Natural killer cell (primary cell): ENCODE measurements around the gene SPSB2. TPM values are rescaled to one million over a fixed set of nuclear protein-coding genes. Genes with fewer than 3 reads are reported as not detected.

Source experiments
- ATAC-seq, 3 donors: fragments of 150-1000 bp in 2 of 3; fragments of 200-7000 bp in 1 of 3; cut with Tn5 transposase; 1 replicate in 1 of 3; 2 replicates in 2 of 3; pipeline ENCODE4 v1.10.0; 2021; ENCODE audit warnings: mild to moderate bottlenecking in 2 of 3, moderate library complexity in 2 of 3
- DNase-seq, 2 donors: peaks; one replicate each; pipeline versions ENCODE4 v3.0.0 to v3.0.0-alpha.2; 2013 to 2021; ENCODE audit warnings: mixed read lengths in 1 of 2
- H3K27ac ChIP-seq: one replicate; pipeline ENCODE4 v1.5.1; 2013; ENCODE audit warnings: mild to moderate bottlenecking, low read length
- H3K27me3 ChIP-seq: one replicate; pipeline ENCODE4 v1.6.1; 2013; ENCODE audit warnings: low read length; ENCODE audit not compliant: control insufficient read depth, insufficient read depth
- H3K36me3 ChIP-seq: one replicate; pipeline ENCODE4 v1.6.1; 2013; ENCODE audit warnings: low read length; ENCODE audit not compliant: control insufficient read depth, insufficient read depth
- H3K4me1 ChIP-seq: one replicate; pipeline ENCODE4 v1.6.1; 2013; ENCODE audit warnings: low read length; ENCODE audit not compliant: control insufficient read depth, insufficient read depth
- H3K4me3 ChIP-seq: one replicate; pipeline ENCODE4 v1.5.1; 2013; ENCODE audit warnings: low read length
- H3K9me3 ChIP-seq: one replicate; pipeline ENCODE4 v1.6.1; 2013; ENCODE audit warnings: low read length; ENCODE audit not compliant: control insufficient read depth, insufficient read depth
- H3K27ac Mint-ChIP-seq, 2 donors: one replicate each; pipeline ENCODE4 v1.8.0; 2022; ENCODE audit warnings: mild to moderate bottlenecking in 2 of 2, mixed read lengths in 2 of 2, moderate library complexity in 1 of 2
- H3K27me3 Mint-ChIP-seq, 2 donors: one replicate each; pipeline ENCODE4 v1.8.0; 2022; ENCODE audit warnings: low read depth in 2 of 2, mixed read lengths in 2 of 2
- H3K36me3 Mint-ChIP-seq: one replicate; pipeline ENCODE4 v1.8.0; 2022; ENCODE audit warnings: mixed read lengths
- H3K4me1 Mint-ChIP-seq, 2 donors: one replicate each; pipeline ENCODE4 v1.8.0; 2022; ENCODE audit warnings: mixed read lengths in 2 of 2
- H3K4me3 Mint-ChIP-seq: one replicate; pipeline ENCODE4 v1.8.0; 2022; ENCODE audit warnings: mild to moderate bottlenecking, moderate library complexity, mixed read lengths
- H3K9me3 Mint-ChIP-seq, 2 donors: one replicate each; pipeline ENCODE4 v1.8.0; 2022; ENCODE audit warnings: mixed read lengths in 2 of 2
- CTCF ChIP-seq: fragments of 200-600 bp; IDR thresholded peaks from one replicate; pipeline ENCODE4 v1.8.0; 2022; ENCODE audit warnings: antibody characterized with exemption
- WGBS: methylation state at CpG from one replicate; pipeline ENCODE4 v1.1.7; 2013; ENCODE audit warnings: missing lambda C conversion rate; ENCODE audit not compliant: insufficient coverage; 5-methylcytosine and 5-hydroxymethylcytosine counted together
- intact Hi-C: fragments of 100-400 bp; cut with micrococcal nuclease; formaldehyde crosslinking; loops from one replicate; pipeline ENCODE4 v1.14.2; 2022
- total RNA-seq, 4 donors: library from RNA; stranded (reverse); fragments of 120-200 nt in 1 of 4; gene quantifications; one replicate each; pipeline versions ENCODE4 v1.2.3 to v1.2.4, GENCODE V29; 2013 to 2022

SPSB2 gene
- total RNA-seq, 3 donors from 2014 or later (not counting 1 experiment from before 2014, with no cell fraction given), result 8.1 to 19.1 (median 8.4) TPM

DNA sequence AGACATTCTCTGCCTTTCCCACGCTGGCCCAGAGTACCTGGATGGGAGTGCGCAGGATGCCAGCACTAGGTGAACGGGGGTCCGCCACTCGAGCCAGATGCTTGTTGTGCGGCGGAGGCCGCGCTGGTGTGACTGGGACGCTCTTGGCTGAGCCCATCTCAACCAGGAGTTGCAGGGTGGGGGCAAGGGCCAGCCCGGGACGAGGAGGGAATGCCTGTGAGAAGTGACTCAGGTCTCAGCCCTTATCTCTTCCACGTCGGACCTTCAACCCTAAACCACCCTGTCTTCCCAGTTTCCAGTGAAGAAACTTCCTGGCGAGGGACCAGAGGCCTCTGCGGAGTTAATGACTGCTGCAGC is 22.3 kb downstream of the SPSB2 start:
- Histone ChIP-seq H3K27me3 (no peaks in the 10 kb centered on the region), H3K27ac (no peak overlapping the region), H3K4me1 (peaks cover 22% of the 10 kb centered on the region), H3K4me3 (peak overlapping the region; percentile 76), H3K36me3 (peaks cover 3% of the 10 kb centered on the region), H3K9me3 (no peaks in the 10 kb centered on the region)
- Mint-ChIP-seq H3K36me3 (no peaks in the 10 kb centered on the region), H3K4me1 (peaks cover 8 to 43% of the 10 kb centered on the region in 2 donors), H3K27ac (peak overlapping the region; percentile 95 to 99), H3K9me3 (no peaks in the 10 kb centered on the region), H3K27me3 (no peaks in the 10 kb centered on the region), H3K4me3 (no peak overlapping the region)
- DNase-seq (no peak), ATAC-seq (no peak)
- intact Hi-C loops, result no loop called here
- no peak for TF ChIP-seq CTCF
- 69% methylated on average over 16 of the region's 16 CpGs for WGBS

DNA sequence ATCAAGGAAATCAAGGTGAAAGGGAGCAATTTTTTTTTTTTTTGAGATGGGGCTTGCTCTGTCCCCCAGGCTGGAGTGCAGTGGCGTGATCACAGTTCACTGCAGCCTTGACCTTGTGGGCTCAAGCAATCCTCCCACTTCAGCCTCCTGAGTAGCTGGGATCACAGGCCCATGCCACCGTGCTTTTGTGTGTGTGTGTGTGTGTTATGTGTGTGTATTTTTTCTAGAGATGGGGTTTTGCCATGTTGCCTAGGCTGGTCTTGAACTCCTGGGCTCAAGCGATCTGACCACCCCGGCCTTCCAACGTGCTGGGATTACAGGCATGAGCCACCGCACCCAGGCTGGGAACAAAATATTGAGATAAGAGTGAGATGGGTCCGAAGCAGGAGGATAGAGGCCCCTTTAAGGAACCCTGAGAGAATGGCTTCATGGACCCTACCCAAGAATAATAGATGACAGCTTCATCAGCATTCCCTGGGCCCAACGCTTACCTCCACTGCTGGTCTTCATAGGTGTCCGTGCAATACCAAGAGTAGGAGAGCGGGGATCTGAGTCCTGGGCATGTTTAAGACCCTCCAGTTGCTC is 23.0 kb downstream of the SPSB2 start:
- DNase-seq (no peak), ATAC-seq (no peak)
- no peak overlapping the region for H3K4me3 ChIP-seq
- intact Hi-C loops, result no loop called here
- no peak overlapping the region for H3K27ac ChIP-seq
- 92% methylated on average over 10 of the region's 10 CpGs for WGBS
- Mint-ChIP-seq H3K9me3 (no peaks in the 10 kb centered on the region), H3K4me3 (peak overlapping the region; percentile 13), H3K36me3 (no peaks in the 10 kb centered on the region), H3K4me1 (peaks cover 8 to 43% of the 10 kb centered on the region in 2 donors), H3K27ac (peak overlapping the region in 1 of 2 donors; percentile 55), H3K27me3 (no peaks in the 10 kb centered on the region)
- TF ChIP-seq CTCF, result no peak
- H3K9me3 ChIP-seq, result no peaks in the 10 kb centered on the region
- no peaks in the 10 kb centered on the region for H3K36me3 ChIP-seq
- no peaks in the 10 kb centered on the region for H3K27me3 ChIP-seq
- H3K4me1 ChIP-seq, result peaks cover 22% of the 10 kb centered on the region

- Histone ChIP-seq H3K9me3 (no peaks in the 10 kb centered on the region), H3K27me3 (no peaks in the 10 kb centered on the region), H3K36me3 (no peaks in the 10 kb centered on the region), H3K4me1 (peaks cover 22% of the 10 kb centered on the region), H3K4me3 (no peak overlapping the region), H3K27ac (no peak overlapping the region)
- ATAC-seq (no peak), DNase-seq (no peak)
- intact Hi-C loops, result no loop called here
- no peaks in the 10 kb centered on the region for H3K36me3 Mint-ChIP-seq
- H3K4me3 Mint-ChIP-seq, result no peak overlapping the region
- H3K27me3 Mint-ChIP-seq, result no peaks in the 10 kb centered on the region
- peaks cover 8 to 43% of the 10 kb centered on the region in 2 donors for H3K4me1 Mint-ChIP-seq
- 53% methylated on average over 2 of the region's 2 CpGs for WGBS
- no peak for TF ChIP-seq CTCF
- H3K9me3 Mint-ChIP-seq, result no peaks in the 10 kb centered on the region
- H3K27ac Mint-ChIP-seq, result peak overlapping the region in 1 of 2 donors; percentile 55
These were observed 23.7 kb downstream of the SPSB2 start for GRCh38 chr12:6849427-6849826.

DNA sequence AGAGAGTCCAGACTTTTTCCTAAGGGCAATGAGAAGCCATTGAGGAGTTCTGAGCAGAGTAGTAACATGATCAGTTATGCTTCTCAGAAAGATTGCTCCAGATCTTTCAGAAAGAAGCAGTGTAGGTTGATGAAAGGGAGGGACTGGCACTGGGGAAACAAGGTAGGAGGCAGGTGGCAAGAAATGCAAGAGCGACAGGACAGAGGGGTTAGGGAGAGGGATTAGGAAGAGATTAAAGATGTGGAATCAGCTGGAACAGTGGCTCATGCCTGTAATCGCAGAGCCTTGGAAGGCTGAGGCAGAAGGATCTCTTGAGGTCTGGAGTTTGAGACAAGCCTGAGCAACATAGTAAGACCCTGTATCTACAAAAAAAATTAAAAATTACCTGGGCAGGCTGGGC is 25.4 kb downstream of the SPSB2 start:
- Histone ChIP-seq H3K36me3 (no peaks in the 10 kb centered on the region), H3K27me3 (no peaks in the 10 kb centered on the region), H3K9me3 (no peaks in the 10 kb centered on the region), H3K27ac (no peak overlapping the region), H3K4me3 (no peak overlapping the region), H3K4me1 (peaks cover 15% of the 10 kb centered on the region)
- H3K27ac Mint-ChIP-seq, result no peak overlapping the region
- H3K27me3 Mint-ChIP-seq, result no peaks in the 10 kb centered on the region
- WGBS, result 100% methylated on average over 2 of the region's 2 CpGs
- peaks cover 8 to 26% of the 10 kb centered on the region in 2 donors for H3K4me1 Mint-ChIP-seq
- intact Hi-C loops, result no loop called here
- TF ChIP-seq CTCF, result no peak
- H3K9me3 Mint-ChIP-seq, result no peaks in the 10 kb centered on the region
- DNase-seq, result no peak
- no peak for ATAC-seq
- no peaks in the 10 kb centered on the region for H3K36me3 Mint-ChIP-seq
- no peak overlapping the region for H3K4me3 Mint-ChIP-seq
